ENCODE results near the gene IKBKE.

IKBKE gene

DNA sequence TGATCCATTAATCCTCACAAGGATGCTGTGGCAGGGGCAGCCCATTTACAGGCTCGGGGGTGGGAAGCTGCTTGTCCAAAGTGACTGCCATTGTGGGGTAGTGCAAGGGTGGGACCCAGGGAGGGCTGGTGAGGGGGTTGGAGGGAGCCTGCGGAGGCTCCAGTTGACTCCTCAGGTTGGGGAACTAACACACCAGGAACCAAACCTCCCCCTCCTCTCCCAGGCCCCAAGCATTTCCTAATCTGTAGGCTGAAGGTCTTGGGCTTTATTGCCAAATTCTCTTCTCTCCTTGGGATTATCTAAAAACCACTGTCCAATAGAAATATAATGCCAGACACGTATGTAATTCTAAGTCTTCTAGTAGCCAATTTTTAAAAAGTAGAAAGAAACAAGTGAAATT lies 18.2 kb downstream of the IKBKE start:
- H3K4me1 ChIP-seq (ENCODE audit: insufficient read depth, low read length): no peaks in the 10 kb centered on the region; the same call in 1 of the 2 replicates
- H3K9me3 ChIP-seq (ENCODE audit: control insufficient read depth, insufficient read depth, low read length): no peaks in the 10 kb centered on the region
- no peak overlapping the region for H3K9ac ChIP-seq (ENCODE audit: low read depth, low read length)
- H3K36me3 ChIP-seq (ENCODE audit: insufficient read depth, low read length): peaks cover 4% of the 10 kb centered on the region

GRCh38 chr1:206489980-206490770 lies 19.9 kb downstream of the IKBKE start:
- Histone ChIP-seq H3K36me3 (ENCODE audit: insufficient read depth, low read length) (peaks cover 4% of the 10 kb centered on the region), H3K9ac (ENCODE audit: low read depth, low read length) (no peak overlapping the region), H3K4me1 (ENCODE audit: insufficient read depth, low read length) (no peaks in the 10 kb centered on the region; the same call in 1 of the 2 replicates), H3K9me3 (ENCODE audit: control insufficient read depth, insufficient read depth, low read length) (no peaks in the 10 kb centered on the region)

GRCh38 chr1:206490771-206491405 lies 20.6 kb downstream of the IKBKE start:
- Histone ChIP-seq H3K9me3 (ENCODE audit: control insufficient read depth, insufficient read depth, low read length) (no peaks in the 10 kb centered on the region), H3K36me3 (ENCODE audit: insufficient read depth, low read length) (peaks cover 4% of the 10 kb centered on the region), H3K4me1 (ENCODE audit: insufficient read depth, low read length) (no peaks in the 10 kb centered on the region; the same call in 1 of the 2 replicates), H3K9ac (ENCODE audit: low read depth, low read length) (no peak overlapping the region)

DNA sequence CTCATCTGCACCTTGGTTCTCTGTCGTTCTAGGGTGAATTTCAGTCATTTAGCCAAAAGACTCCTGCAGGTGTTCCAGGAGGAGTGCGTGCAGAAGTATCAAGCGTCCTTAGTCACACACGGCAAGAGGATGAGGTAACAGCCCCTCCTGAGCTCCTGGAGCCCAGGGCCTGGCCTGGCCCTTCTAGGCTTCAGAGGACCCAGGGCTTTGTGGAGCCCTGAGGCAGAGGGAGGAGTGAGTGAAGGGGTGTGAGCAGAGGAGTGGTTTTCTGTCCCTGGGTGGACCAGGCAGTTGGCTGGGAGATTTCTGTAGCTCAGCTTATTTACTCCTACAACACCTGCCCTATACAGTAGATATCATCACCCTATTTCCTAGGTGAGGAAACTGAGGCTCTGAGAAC lies 21.3 kb downstream of the IKBKE start:
- no peaks in the 10 kb centered on the region; the same call in 1 of the 2 replicates for H3K4me1 ChIP-seq (ENCODE audit: insufficient read depth, low read length)
- no peak overlapping the region for H3K9ac ChIP-seq (ENCODE audit: low read depth, low read length)
- peaks cover 4% of the 10 kb centered on the region for H3K36me3 ChIP-seq (ENCODE audit: insufficient read depth, low read length)
- no peaks in the 10 kb centered on the region for H3K9me3 ChIP-seq (ENCODE audit: control insufficient read depth, insufficient read depth, low read length)

GRCh38 chr1:206492589-206492988 lies 22.3 kb downstream of the IKBKE start:
- peaks cover 4% of the 10 kb centered on the region for H3K36me3 ChIP-seq (ENCODE audit: insufficient read depth, low read length)
- H3K9me3 ChIP-seq (ENCODE audit: control insufficient read depth, insufficient read depth, low read length): no peaks in the 10 kb centered on the region
- H3K4me1 ChIP-seq (ENCODE audit: insufficient read depth, low read length): no peaks in the 10 kb centered on the region; the same call in 1 of the 2 replicates
- no peak overlapping the region for H3K9ac ChIP-seq (ENCODE audit: low read depth, low read length)

GRCh38 chr1:206493279-206493678 lies 23.0 kb downstream of the IKBKE start:
- Histone ChIP-seq H3K36me3 (ENCODE audit: insufficient read depth, low read length) (peaks cover 4% of the 10 kb centered on the region), H3K4me1 (ENCODE audit: insufficient read depth, low read length) (peaks cover under 1% of the 10 kb centered on the region; the same call in 1 of the 2 replicates), H3K9ac (ENCODE audit: low read depth, low read length) (no peak overlapping the region), H3K9me3 (ENCODE audit: control insufficient read depth, insufficient read depth, low read length) (no peaks in the 10 kb centered on the region)

DNA sequence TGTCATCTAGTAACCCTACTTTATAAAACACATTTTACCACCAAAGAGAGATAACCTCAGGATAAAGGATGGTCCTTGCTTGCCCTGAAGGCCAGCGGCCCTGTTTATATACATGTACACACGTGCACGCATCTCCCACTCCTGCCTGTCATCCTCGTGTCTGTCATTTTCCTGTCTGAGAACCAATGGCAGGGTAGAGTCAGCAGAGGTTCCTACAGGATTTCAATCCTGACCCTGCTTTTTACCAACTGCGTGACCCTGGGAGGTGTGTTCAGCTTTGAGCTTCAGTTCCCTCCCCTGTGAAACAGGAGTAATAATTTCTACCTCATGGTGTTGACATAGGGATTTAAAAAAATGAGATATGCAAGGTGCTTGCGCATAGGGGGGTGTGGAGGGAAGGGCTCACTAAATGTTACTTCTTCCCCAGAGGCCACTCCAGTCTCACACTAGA lies 24.8 kb downstream of the IKBKE start:
- H3K9ac ChIP-seq (ENCODE audit: low read depth, low read length): no peak overlapping the region
- H3K4me1 ChIP-seq (ENCODE audit: insufficient read depth, low read length): peaks cover 8% of the 10 kb centered on the region; the same call in 1 of the 2 replicates
- H3K9me3 ChIP-seq (ENCODE audit: control insufficient read depth, insufficient read depth, low read length): no peaks in the 10 kb centered on the region
- peaks cover 4% of the 10 kb centered on the region for H3K36me3 ChIP-seq (ENCODE audit: insufficient read depth, low read length)

DNA sequence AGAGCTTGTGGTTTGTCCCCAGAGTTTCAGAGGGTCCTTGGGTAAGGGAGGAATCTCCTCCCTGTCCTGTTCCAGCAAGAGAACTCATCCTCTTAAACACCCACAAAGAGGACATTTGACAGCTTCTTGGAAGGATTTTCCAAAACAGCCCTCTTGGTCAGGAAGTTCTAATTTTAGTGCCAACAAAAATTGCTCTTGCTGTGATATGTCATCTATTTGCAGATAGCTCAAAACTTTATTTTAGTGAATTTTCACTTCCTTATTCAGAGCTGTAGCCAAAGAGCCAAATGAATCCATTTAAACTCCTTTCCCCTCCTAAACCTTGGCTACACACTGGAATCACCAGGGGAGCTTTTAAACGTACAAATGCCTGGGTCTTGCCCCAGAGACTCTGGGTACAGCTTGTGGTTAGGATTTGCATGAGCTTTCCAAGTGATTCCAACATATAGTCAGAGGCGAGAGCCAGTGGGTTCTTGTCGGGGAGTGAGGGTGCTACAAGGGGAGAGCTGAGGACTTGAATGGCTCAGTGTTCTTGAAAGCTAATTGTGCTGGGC lies 25.3 kb downstream of the IKBKE start:
- H3K4me1 ChIP-seq (ENCODE audit: insufficient read depth, low read length): peaks cover 8% of the 10 kb centered on the region; the same call in 1 of the 2 replicates
- H3K9ac ChIP-seq (ENCODE audit: low read depth, low read length): no peak overlapping the region
- no peaks in the 10 kb centered on the region for H3K9me3 ChIP-seq (ENCODE audit: control insufficient read depth, insufficient read depth, low read length)
- H3K36me3 ChIP-seq (ENCODE audit: insufficient read depth, low read length): peaks cover 4% of the 10 kb centered on the region

DNA sequence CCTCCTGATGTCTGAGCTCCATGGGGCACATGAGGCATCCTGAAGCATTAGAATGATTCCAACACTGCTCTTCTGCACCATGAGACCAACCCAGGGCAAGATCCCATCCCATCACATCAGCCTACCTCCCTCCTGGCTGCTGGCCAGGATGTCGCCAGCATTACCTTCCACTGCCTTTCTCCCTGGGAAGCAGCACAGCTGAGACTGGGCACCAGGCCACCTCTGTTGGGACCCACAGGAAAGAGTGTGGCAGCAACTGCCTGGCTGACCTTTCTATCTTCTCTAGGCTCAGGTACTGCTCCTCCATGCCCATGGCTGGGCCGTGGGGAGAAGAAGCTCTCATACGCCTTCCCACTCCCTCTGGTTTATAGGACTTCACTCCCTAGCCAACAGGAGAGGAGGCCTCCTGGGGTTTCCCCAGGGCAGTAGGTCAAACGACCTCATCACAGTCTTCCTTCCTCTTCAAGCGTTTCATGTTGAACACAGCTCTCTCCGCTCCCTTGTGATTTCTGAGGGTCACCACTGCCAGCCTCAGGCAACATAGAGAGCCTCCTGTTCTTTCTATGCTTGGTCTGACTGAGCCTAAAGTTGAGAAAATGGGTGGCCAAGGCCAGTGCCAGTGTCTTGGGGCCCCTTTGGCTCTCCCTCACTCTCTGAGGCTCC lies 26.0 kb downstream of the IKBKE start:
- Histone ChIP-seq H3K9me3 (ENCODE audit: control insufficient read depth, insufficient read depth, low read length) (no peaks in the 10 kb centered on the region), H3K36me3 (ENCODE audit: insufficient read depth, low read length) (peaks cover 4% of the 10 kb centered on the region), H3K9ac (ENCODE audit: low read depth, low read length) (no peak overlapping the region), H3K4me1 (ENCODE audit: insufficient read depth, low read length) (peaks cover 12% of the 10 kb centered on the region; the same call in 1 of the 2 replicates)

GRCh38 chr1:206497363-206497762 lies 27.1 kb downstream of the IKBKE start:
- H3K9ac ChIP-seq (ENCODE audit: low read depth, low read length): no peak overlapping the region

GRCh38 chr1:206497774-206498173 lies 27.5 kb downstream of the IKBKE start:
- Histone ChIP-seq H3K36me3 (ENCODE audit: insufficient read depth, low read length) (no peaks in the 10 kb centered on the region), H3K4me1 (ENCODE audit: insufficient read depth, low read length) (peaks cover 12% of the 10 kb centered on the region; the same call in 1 of the 2 replicates), H3K9ac (ENCODE audit: low read depth, low read length) (no peak overlapping the region), H3K9me3 (ENCODE audit: control insufficient read depth, insufficient read depth, low read length) (no peaks in the 10 kb centered on the region)

More at GRCh38 chr1:206497363-206497762, 27.1 kb downstream of the IKBKE start:
- H3K9me3 ChIP-seq (ENCODE audit: control insufficient read depth, insufficient read depth, low read length): no peaks in the 10 kb centered on the region
- peaks cover 12% of the 10 kb centered on the region; the same call in 1 of the 2 replicates for H3K4me1 ChIP-seq (ENCODE audit: insufficient read depth, low read length)
- H3K36me3 ChIP-seq (ENCODE audit: insufficient read depth, low read length): no peaks in the 10 kb centered on the region

DNA sequence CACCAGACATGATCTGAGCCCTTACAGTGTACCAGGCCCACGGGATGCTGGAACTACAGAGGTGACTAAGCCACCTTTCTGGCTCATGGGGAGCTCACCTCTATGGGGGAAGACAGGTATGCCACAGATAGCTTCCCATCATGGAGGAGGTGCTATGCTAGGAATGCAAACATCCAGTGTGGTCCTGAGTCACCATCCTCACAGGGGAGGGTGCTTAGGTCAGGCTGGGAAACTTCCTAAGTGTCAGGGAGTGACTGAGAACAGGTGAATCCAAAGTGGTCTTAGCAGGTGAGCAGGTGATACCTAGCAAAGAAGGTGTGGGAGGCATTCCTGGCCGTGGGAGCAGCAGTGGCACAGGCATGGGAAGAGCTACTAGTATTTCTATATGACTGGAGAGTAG lies 28.4 kb downstream of the IKBKE start:
- no peak overlapping the region for H3K9ac ChIP-seq (ENCODE audit: low read depth, low read length)
- H3K4me1 ChIP-seq (ENCODE audit: insufficient read depth, low read length): peaks cover 12% of the 10 kb centered on the region; the same call in 1 of the 2 replicates
- no peaks in the 10 kb centered on the region for H3K36me3 ChIP-seq (ENCODE audit: insufficient read depth, low read length)
- no peaks in the 10 kb centered on the region for H3K9me3 ChIP-seq (ENCODE audit: control insufficient read depth, insufficient read depth, low read length)

DNA sequence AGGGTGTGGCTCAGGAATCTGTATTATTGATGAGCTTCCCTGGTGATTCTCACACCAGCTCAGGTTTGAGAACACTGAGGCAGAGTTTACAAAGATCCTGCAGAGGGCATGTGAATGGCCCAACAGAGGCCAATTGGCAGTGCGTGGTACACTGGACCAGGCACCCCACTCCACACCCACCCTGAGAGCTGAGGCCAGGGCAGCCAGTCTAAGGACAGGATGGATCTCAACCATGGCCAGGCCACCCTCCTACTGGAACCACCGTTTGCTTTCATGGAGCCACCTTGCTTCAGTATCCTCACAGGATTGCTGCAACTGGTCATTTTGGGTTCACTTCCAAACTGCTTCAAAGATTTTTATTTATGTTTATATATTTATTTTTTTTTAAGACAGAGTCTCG lies 29.8 kb downstream of the IKBKE start:
- Histone ChIP-seq H3K9me3 (ENCODE audit: control insufficient read depth, insufficient read depth, low read length) (no peaks in the 10 kb centered on the region), H3K9ac (ENCODE audit: low read depth, low read length) (no peak overlapping the region), H3K36me3 (ENCODE audit: insufficient read depth, low read length) (no peaks in the 10 kb centered on the region), H3K4me1 (ENCODE audit: insufficient read depth, low read length) (peaks cover 15% of the 10 kb centered on the region; the same call in 1 of the 2 replicates)

- no peaks in the 10 kb centered on the region for H3K36me3 ChIP-seq (ENCODE audit: insufficient read depth, low read length)
- H3K4me1 ChIP-seq (ENCODE audit: insufficient read depth, low read length): peaks cover 15% of the 10 kb centered on the region; the same call in 1 of the 2 replicates
- H3K9ac ChIP-seq (ENCODE audit: low read depth, low read length): no peak overlapping the region
- no peaks in the 10 kb centered on the region for H3K9me3 ChIP-seq (ENCODE audit: control insufficient read depth, insufficient read depth, low read length)
Observed at GRCh38 chr1:206501881-206502280, 31.6 kb downstream of the IKBKE start.
